Tibial nerve (tissue), 4 donors: ENCODE data around the gene ERP27.

Source experiments
- EP300 ChIP-seq, 2 donors: sonication (generic); formaldehyde crosslinking; IDR thresholded peaks; one replicate each; pipeline ENCODE4 v1.6.1; 2017; ENCODE audit warnings: antibody characterized with exemption in 2 of 2, mild to moderate bottlenecking in 1 of 2
- POLR2A ChIP-seq, 2 donors: fragments of 450-650 bp; IDR thresholded peaks; one replicate each; pipeline ENCODE4 v1.6.1; 2017; ENCODE audit warnings: antibody characterized with exemption in 2 of 2, mild to moderate bottlenecking in 2 of 2, moderate library complexity in 2 of 2
- TF ChIP-seq, protein P1 (sequence below), 5 experiments: fragments of 200-600 bp in 3 of 5; fragments of 450-650 bp in 2 of 5; sonication (generic) in 3 of 5; IDR thresholded peaks; one replicate each; pipeline ENCODE4 v1.5.1; 2016 to 2019; ENCODE audit warnings: antibody characterized with exemption in 5 of 5, mild to moderate bottlenecking in 3 of 5, moderate library complexity in 2 of 5

GRCh38 chr12:14930299-14930698 lies 8.0 kb downstream of the ERP27 start:
- TF ChIP-seq POLR2A (IDR thresholded peaks at IDR 0.05) = no peak
- TF ChIP-seq, protein P1, sequence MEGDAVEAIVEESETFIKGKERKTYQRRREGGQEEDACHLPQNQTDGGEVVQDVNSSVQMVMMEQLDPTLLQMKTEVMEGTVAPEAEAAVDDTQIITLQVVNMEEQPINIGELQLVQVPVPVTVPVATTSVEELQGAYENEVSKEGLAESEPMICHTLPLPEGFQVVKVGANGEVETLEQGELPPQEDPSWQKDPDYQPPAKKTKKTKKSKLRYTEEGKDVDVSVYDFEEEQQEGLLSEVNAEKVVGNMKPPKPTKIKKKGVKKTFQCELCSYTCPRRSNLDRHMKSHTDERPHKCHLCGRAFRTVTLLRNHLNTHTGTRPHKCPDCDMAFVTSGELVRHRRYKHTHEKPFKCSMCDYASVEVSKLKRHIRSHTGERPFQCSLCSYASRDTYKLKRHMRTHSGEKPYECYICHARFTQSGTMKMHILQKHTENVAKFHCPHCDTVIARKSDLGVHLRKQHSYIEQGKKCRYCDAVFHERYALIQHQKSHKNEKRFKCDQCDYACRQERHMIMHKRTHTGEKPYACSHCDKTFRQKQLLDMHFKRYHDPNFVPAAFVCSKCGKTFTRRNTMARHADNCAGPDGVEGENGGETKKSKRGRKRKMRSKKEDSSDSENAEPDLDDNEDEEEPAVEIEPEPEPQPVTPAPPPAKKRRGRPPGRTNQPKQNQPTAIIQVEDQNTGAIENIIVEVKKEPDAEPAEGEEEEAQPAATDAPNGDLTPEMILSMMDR (IDR thresholded peaks at IDR 0.05) = no peak
- no peak for TF ChIP-seq EP300 (IDR thresholded peaks at IDR 0.05)
